C4-2B (cell line): Measurements from ENCODE around the gene ZMYND10.

Experiments
- ZFX ChIP-seq: fragments of 450-650 bp; IDR thresholded peaks from 2 replicates; pipeline ENCODE4 v1.6.1; 2017
- TF ChIP-seq, protein P1 (sequence below): fragments of 450-650 bp; conservative IDR thresholded peaks from 2 replicates; pipeline ENCODE4 v1.5.1; 2017; ENCODE audit warnings: mild to moderate bottlenecking

GRCh38 chr3:50374363-50375257 is 29.1 kb upstream of the ZMYND10 start:
- TF ChIP-seq, protein P1, sequence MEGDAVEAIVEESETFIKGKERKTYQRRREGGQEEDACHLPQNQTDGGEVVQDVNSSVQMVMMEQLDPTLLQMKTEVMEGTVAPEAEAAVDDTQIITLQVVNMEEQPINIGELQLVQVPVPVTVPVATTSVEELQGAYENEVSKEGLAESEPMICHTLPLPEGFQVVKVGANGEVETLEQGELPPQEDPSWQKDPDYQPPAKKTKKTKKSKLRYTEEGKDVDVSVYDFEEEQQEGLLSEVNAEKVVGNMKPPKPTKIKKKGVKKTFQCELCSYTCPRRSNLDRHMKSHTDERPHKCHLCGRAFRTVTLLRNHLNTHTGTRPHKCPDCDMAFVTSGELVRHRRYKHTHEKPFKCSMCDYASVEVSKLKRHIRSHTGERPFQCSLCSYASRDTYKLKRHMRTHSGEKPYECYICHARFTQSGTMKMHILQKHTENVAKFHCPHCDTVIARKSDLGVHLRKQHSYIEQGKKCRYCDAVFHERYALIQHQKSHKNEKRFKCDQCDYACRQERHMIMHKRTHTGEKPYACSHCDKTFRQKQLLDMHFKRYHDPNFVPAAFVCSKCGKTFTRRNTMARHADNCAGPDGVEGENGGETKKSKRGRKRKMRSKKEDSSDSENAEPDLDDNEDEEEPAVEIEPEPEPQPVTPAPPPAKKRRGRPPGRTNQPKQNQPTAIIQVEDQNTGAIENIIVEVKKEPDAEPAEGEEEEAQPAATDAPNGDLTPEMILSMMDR = no peak
- TF ChIP-seq ZFX = no peak
